ENCODE data around the gene CDT1.

DNA sequence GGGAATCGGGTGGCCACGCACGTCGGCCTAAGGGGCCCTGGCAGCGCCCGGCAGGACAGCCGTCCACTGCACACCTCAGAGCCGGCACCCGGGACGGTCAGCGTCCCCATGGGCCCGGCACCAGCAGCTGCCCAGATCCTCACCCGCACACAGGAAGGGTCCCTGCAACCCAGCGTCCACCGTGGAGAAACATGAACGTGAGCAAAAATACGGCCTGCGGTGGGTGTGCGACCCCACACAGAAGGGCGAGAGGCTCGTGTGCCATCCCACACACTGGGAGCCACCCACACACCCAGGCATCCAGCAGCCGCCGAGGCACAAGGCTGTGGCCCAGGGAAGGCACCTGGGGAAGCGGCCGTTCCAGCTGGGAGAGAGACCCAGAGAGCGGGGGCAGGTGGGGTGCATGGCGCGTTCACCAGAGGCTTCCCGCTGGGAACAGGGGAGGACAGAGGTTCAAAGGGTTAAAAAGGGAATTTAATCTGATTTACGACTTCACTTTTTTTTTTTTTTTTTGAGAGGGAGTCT, 25.0 kb upstream of the CDT1 start:
- TF ChIP-seq, protein P1, sequence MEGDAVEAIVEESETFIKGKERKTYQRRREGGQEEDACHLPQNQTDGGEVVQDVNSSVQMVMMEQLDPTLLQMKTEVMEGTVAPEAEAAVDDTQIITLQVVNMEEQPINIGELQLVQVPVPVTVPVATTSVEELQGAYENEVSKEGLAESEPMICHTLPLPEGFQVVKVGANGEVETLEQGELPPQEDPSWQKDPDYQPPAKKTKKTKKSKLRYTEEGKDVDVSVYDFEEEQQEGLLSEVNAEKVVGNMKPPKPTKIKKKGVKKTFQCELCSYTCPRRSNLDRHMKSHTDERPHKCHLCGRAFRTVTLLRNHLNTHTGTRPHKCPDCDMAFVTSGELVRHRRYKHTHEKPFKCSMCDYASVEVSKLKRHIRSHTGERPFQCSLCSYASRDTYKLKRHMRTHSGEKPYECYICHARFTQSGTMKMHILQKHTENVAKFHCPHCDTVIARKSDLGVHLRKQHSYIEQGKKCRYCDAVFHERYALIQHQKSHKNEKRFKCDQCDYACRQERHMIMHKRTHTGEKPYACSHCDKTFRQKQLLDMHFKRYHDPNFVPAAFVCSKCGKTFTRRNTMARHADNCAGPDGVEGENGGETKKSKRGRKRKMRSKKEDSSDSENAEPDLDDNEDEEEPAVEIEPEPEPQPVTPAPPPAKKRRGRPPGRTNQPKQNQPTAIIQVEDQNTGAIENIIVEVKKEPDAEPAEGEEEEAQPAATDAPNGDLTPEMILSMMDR (conservative IDR thresholded peaks at IDR 0.05 in 1 of 2, IDR thresholded peaks at IDR 0.05 in 1 of 2; ENCODE audit: low read depth in 1 of 2, low read length in 2 of 2), result no peak
- no peak for TF ChIP-seq EZH2 (IDR thresholded peaks at IDR 0.05; ENCODE audit: low read length, missing control alignments)
